Calu3 (cell line): ENCODE results near the gene LPCAT4. TPM values are rescaled to one million over a fixed set of nuclear protein-coding genes. Genes with fewer than 3 reads are reported as not detected.

Experiments
- BruUV-seq: library from RNA; stranded (reverse); fragments of 400-500 nt; replicated peaks from 2 replicates; lab custom pipeline; 2021; lab: Mats Ljungman, UMichigan
- CTCF ChIA-PET: fragments of 300-600 bp; sonication (Branson Sonifier 250); formaldehyde crosslinking; loops from one replicate; lab custom pipeline; 2022; ENCODE audit warnings: antibody characterized with exemption; lab: Charles Lee
- DNase-seq: peaks from one replicate; pipeline ENCODE4 v3.0.0; 2022
- H3K27ac Mint-ChIP-seq: one replicate; pipeline ENCODE4 v1.8.0; 2022; ENCODE audit warnings: mixed read lengths; ENCODE audit not compliant: unreplicated experiment
- H3K27me3 Mint-ChIP-seq: one replicate; pipeline ENCODE4 v1.8.0; 2022; ENCODE audit warnings: mixed read lengths; ENCODE audit not compliant: unreplicated experiment
- H3K36me3 Mint-ChIP-seq: one replicate; pipeline ENCODE4 v1.8.0; 2022; ENCODE audit warnings: mild to moderate bottlenecking, moderate library complexity, mixed read lengths; ENCODE audit not compliant: insufficient read depth, unreplicated experiment
- H3K4me1 Mint-ChIP-seq: one replicate; pipeline ENCODE4 v1.8.0; 2022; ENCODE audit warnings: mild to moderate bottlenecking, low read depth, mixed read lengths; ENCODE audit not compliant: unreplicated experiment
- H3K4me3 Mint-ChIP-seq: one replicate; pipeline ENCODE4 v1.8.0; 2022; ENCODE audit warnings: mild to moderate bottlenecking, low read depth, moderate library complexity, mixed read lengths; ENCODE audit not compliant: unreplicated experiment
- H3K9me3 Mint-ChIP-seq: one replicate; pipeline ENCODE4 v1.8.0; 2022; ENCODE audit warnings: low read depth, mixed read lengths; ENCODE audit not compliant: unreplicated experiment
- intact Hi-C: fragments of 100-400 bp; cut with micrococcal nuclease; formaldehyde crosslinking; loops from one replicate; pipeline ENCODE4 v1.10.0; 2022; ENCODE audit not compliant: unreplicated experiment
- total RNA-seq: library from RNA; stranded (reverse); gene quantifications from 2 replicates; pipeline ENCODE4 v1.2.3, GENCODE V29; 2022
- TF ChIP-seq, protein P1 (sequence below): fragments of 200-600 bp; IDR thresholded peaks from one replicate; pipeline ENCODE4 v1.8.0; 2022; ENCODE audit warnings: antibody characterized with exemption; ENCODE audit not compliant: unreplicated experiment

The LPCAT4 gene
- total RNA-seq, 1 experiment from 2014 or later, result 28.9 TPM

DNA sequence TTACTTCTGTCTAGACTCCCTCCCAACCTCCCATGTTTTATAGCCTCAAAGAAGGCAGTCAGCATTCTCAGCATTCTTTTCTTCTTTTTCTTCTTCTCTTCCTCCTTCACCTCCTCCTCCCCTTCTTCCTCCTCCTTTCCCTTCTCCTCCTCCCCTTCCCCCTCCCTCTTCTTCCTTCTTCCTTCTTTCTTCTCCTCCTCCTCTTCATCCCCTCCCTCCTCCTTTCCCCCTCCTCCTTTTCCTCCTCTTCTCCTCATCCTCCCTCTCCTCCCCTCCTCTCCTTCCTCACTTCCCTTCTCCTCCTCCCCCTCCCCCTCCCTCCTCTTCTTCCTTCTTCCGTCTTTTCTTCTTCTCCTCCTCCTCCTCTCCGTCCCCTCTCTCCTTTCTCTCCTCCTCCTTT lies 3.6 kb upstream of the LPCAT4 start:
- TF ChIP-seq, protein P1, sequence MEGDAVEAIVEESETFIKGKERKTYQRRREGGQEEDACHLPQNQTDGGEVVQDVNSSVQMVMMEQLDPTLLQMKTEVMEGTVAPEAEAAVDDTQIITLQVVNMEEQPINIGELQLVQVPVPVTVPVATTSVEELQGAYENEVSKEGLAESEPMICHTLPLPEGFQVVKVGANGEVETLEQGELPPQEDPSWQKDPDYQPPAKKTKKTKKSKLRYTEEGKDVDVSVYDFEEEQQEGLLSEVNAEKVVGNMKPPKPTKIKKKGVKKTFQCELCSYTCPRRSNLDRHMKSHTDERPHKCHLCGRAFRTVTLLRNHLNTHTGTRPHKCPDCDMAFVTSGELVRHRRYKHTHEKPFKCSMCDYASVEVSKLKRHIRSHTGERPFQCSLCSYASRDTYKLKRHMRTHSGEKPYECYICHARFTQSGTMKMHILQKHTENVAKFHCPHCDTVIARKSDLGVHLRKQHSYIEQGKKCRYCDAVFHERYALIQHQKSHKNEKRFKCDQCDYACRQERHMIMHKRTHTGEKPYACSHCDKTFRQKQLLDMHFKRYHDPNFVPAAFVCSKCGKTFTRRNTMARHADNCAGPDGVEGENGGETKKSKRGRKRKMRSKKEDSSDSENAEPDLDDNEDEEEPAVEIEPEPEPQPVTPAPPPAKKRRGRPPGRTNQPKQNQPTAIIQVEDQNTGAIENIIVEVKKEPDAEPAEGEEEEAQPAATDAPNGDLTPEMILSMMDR, result no peak
- no TSS peak for BruUV-seq
- no peak overlapping the region for H3K27ac Mint-ChIP-seq
- H3K36me3 Mint-ChIP-seq, result peaks cover 16% of the 10 kb centered on the region
- H3K27me3 Mint-ChIP-seq, result no peaks in the 10 kb centered on the region
- no peak for DNase-seq
- intact Hi-C loops, result no loop called here
- H3K4me3 Mint-ChIP-seq, result no peak overlapping the region
- no peaks in the 10 kb centered on the region for H3K4me1 Mint-ChIP-seq
- H3K9me3 Mint-ChIP-seq, result no peaks in the 10 kb centered on the region
- CTCF ChIA-PET, result no interaction called here

DNA sequence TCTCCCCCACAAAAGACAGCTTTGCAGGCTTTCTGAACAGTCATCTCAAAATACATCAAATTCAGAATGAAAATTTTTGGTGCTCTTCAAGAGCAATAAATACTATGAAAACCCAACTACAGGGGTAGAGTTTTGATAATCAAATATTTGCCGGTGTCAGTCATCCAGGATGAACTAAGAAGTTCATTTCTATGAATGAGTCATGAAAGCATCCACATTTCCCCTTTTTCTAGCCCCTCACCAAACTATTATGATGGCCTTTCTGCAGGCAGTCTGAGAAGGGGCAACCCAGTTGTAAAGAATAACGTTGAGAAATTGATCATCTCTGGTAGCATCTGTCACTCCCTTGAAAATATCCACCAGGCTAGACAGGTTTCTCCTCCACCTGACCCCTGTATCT lies 3.1 kb upstream of the LPCAT4 start:
- no peaks in the 10 kb centered on the region for H3K9me3 Mint-ChIP-seq
- no peak for DNase-seq
- no peak overlapping the region for H3K27ac Mint-ChIP-seq
- no peaks in the 10 kb centered on the region for H3K27me3 Mint-ChIP-seq
- TF ChIP-seq, protein P1, result no peak
- H3K36me3 Mint-ChIP-seq, result peaks cover 16% of the 10 kb centered on the region
- H3K4me3 Mint-ChIP-seq, result no peak overlapping the region
- CTCF ChIA-PET, result no interaction called here
- no peaks in the 10 kb centered on the region for H3K4me1 Mint-ChIP-seq
- no TSS peak for BruUV-seq
- intact Hi-C loops, result no loop called here

GRCh38 chr15:34366271-34367065 lies 528 bp downstream of the LPCAT4 start:
- peaks cover 28% of the 10 kb centered on the region for H3K36me3 Mint-ChIP-seq
- peaks cover 14% of the 10 kb centered on the region for H3K4me1 Mint-ChIP-seq
- no peaks in the 10 kb centered on the region for H3K27me3 Mint-ChIP-seq
- H3K4me3 Mint-ChIP-seq, result peak overlapping the region; percentile 87
- CTCF ChIA-PET, result no interaction called here
- no peak overlapping the region for H3K27ac Mint-ChIP-seq
- intact Hi-C loops, result no loop called here
- DNase-seq, result peak; percentile 49
- TF ChIP-seq, protein P1, result no peak
- BruUV-seq, result no TSS peak
- H3K9me3 Mint-ChIP-seq, result no peaks in the 10 kb centered on the region

DNA sequence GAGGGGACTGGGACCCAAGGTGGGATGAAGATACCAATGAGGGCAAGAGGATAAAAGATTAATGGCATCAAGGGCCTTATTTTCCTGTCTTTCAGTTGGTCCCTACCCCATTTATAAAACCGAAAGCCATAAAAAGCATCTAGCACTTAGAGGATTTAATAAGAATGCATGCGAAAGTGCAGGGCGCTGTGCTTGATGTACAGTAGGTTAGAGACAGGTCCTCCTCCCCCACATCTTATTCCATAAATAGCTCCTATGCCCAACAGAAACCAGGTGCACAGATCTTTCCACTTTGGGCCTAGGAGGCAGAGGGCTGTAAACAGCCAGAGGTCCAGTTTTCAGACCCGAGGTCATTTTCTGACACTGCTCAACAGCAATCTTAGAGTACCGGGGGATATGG lies 1.2 kb downstream of the LPCAT4 start:
- Mint-ChIP-seq H3K27ac (no peak overlapping the region), H3K9me3 (no peaks in the 10 kb centered on the region), H3K27me3 (no peaks in the 10 kb centered on the region), H3K4me1 (peaks cover 19% of the 10 kb centered on the region), H3K4me3 (peak overlapping the region; percentile 87), H3K36me3 (peaks cover 28% of the 10 kb centered on the region)
- CTCF ChIA-PET, result no interaction called here
- DNase-seq, result no peak
- TF ChIP-seq, protein P1, result no peak
- BruUV-seq, result TSS peak; percentile 43
- intact Hi-C loops, result no loop called here
